Lung (tissue), 12 donors: ENCODE measurements around the gene APOBEC3A. TPM values are rescaled to one million over a fixed set of nuclear protein-coding genes. Genes with fewer than 3 reads are reported as not detected.

Experiments
- ATAC-seq: fragments of 200-7000 bp; cut with Tn5 transposase; one replicate; pipeline ENCODE4 v1.9.1; 2020; ENCODE audit warnings: moderate number of reproducible peaks; ENCODE audit not compliant: insufficient read depth, low FRiP score
- DNase-seq, 3 donors: peaks; one replicate each; pipeline ENCODE4 v3.0.0-alpha.2; 2013 to 2017
- H3K27ac ChIP-seq, 2 donors: one replicate each; pipeline ENCODE4 v1.5.1; 2013; ENCODE audit warnings: mild to moderate bottlenecking in 2 of 2, moderate library complexity in 2 of 2, control low read depth in 1 of 2, inconsistent platforms in 1 of 2, low read depth in 1 of 2, low read length in 1 of 2
- H3K27me3 ChIP-seq, 3 donors: one replicate each; pipeline ENCODE4 v1.5.1; 2013; ENCODE audit warnings: low read length in 2 of 3; ENCODE audit not compliant: control insufficient read depth in 3 of 3, insufficient read depth in 3 of 3
- H3K36me3 ChIP-seq, 4 donors: one replicate each; pipeline ENCODE4 v1.5.1; 2013; ENCODE audit warnings: low read length in 4 of 4, mild to moderate bottlenecking in 1 of 4, moderate library complexity in 1 of 4; ENCODE audit not compliant: control insufficient read depth in 4 of 4, insufficient read depth in 4 of 4
- H3K4me1 ChIP-seq, 5 donors: one replicate each; pipeline ENCODE4 v1.5.1; 2013; ENCODE audit warnings: low read length in 5 of 5, mild to moderate bottlenecking in 2 of 5, moderate library complexity in 1 of 5; ENCODE audit not compliant: control insufficient read depth in 5 of 5, insufficient read depth in 5 of 5
- H3K4me3 ChIP-seq: one replicate; pipeline ENCODE4 v1.5.1; 2013; ENCODE audit warnings: mild to moderate bottlenecking, control low read depth, moderate library complexity
- H3K9ac ChIP-seq, 2 donors: one replicate each; pipeline ENCODE4 v1.5.1; 2013; ENCODE audit warnings: low read length in 2 of 2, control low read depth in 1 of 2; ENCODE audit not compliant: insufficient read depth in 1 of 2
- H3K9me3 ChIP-seq, 4 donors: one replicate each; pipeline ENCODE4 v1.5.1; 2013; ENCODE audit warnings: low read length in 3 of 4, mild to moderate bottlenecking in 1 of 4, moderate library complexity in 1 of 4; ENCODE audit not compliant: control insufficient read depth in 4 of 4, insufficient read depth in 3 of 4
- WGBS, 2 donors: extraction: QIAGEN DNeasy Blood & Tissue Kit; methylation state at CpG; one replicate each; pipeline ENCODE4 v1.1.7; 2013; 5-methylcytosine and 5-hydroxymethylcytosine counted together
- polyA plus RNA-seq, 2 donors: library from polyadenylated mRNA; stranded (reverse); fragments of 200-250 nt; gene quantifications; one replicate each; pipeline ENCODE4 v1.2.1, GENCODE V29; 2013
- total RNA-seq, 2 donors: library from RNA; depleted of rRNA in 1 of 2; stranded (reverse); fragments of >200 nt in 1 of 2; gene quantifications; one replicate each; pipeline ENCODE4 v1.2.1, GENCODE V29; 2014 to 2021
- TF ChIP-seq, protein P1 (sequence below): IDR thresholded peaks from 2 replicates; pipeline ENCODE4 v1.5.1; 2012; ENCODE audit warnings: mild to moderate bottlenecking; ENCODE audit errors: control extremely low read depth, extremely low read depth
- donor health status: control.
- donor health status: control.
- donor health status: Bipolar disorder and iron deficiency.
- donor health status: healthy.
- donor health status: DM: yes; HTN: yes; CAD: no.

APOBEC3A gene
- total and polyA plus RNA-seq, 4 donors, result 1.1 to 68.3 (median 9.1) TPM

DNA sequence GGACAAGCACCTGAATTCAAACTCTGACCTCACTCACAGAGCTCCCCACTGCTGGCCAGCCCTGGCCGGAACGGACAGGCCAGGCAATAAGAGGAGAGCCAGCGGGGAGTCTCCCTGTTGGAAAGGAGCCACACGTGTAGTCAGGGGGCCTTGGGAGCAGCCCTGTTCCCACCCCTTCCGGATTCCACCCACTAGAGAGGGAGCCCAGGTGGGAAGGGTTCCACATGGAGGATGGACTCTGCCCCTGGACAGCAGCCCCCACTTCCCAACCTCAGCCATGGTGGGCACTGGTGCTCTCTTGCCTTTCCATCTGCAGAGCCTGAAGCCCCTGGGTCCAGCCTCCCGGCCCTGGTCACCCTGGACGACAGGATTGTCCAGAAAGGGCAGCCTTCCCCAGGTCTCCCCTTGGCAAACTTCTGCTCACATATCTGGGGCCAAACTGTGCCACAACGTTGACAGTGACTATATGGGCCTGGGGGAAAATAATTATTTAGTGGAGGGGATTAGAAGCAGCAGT lies 7.5 kb upstream of the APOBEC3A start:
- WGBS, 2 donors, result 77 to 86% methylated on average over 8 of the region's 8 CpGs
- Histone ChIP-seq H3K27me3 (no peaks in the 10 kb centered on the region), H3K9ac (no peak overlapping the region), H3K36me3 (no peaks in the 10 kb centered on the region), H3K4me1 (no peaks in the 10 kb centered on the region), H3K27ac (no peak overlapping the region), H3K4me3 (no peak overlapping the region), H3K9me3 (no peaks in the 10 kb centered on the region)
- TF ChIP-seq, protein P1, sequence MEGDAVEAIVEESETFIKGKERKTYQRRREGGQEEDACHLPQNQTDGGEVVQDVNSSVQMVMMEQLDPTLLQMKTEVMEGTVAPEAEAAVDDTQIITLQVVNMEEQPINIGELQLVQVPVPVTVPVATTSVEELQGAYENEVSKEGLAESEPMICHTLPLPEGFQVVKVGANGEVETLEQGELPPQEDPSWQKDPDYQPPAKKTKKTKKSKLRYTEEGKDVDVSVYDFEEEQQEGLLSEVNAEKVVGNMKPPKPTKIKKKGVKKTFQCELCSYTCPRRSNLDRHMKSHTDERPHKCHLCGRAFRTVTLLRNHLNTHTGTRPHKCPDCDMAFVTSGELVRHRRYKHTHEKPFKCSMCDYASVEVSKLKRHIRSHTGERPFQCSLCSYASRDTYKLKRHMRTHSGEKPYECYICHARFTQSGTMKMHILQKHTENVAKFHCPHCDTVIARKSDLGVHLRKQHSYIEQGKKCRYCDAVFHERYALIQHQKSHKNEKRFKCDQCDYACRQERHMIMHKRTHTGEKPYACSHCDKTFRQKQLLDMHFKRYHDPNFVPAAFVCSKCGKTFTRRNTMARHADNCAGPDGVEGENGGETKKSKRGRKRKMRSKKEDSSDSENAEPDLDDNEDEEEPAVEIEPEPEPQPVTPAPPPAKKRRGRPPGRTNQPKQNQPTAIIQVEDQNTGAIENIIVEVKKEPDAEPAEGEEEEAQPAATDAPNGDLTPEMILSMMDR, result no peak
- DNase-seq (no peak), ATAC-seq (no peak)

DNA sequence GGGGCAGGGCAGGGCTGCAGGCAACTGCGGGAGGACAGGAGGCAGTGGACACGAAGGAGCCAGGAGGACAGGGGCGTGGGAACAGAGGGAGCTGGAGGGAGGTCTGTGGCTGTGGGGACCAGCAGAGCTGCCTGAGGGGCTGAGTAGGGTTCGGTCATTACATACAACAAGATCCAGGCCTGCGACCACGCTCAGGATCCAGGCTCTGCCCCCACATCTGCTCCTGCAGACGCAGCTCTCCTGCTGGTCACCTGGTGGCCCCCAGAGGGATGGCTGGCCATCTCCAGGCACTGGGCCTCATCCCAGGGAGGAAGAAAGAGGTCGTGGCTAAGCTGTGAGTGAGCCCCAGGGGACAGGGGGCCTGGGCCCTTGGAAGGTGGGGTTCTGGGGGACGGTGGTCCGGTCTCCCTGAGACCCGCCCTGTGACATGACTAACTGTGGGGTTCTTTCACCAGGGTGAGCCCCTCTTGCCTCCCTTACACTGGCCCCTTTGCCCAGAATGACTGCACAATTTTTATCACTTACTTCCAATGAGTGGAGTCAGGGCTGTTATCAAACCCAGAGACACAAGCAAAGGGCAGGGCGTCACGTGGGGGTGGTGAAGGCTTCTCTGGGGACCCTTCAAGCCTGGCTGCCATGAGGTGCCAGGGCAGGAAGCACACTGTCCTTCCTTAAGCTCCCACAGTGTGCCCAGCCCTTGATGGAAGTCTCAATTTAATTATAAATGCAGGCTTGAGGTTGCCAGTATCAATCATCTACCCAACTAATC lies 6.7 kb upstream of the APOBEC3A start:
- WGBS, 2 donors, result 84 to 93% methylated on average over 13 of the region's 13 CpGs
- Histone ChIP-seq H3K9ac (no peak overlapping the region), H3K27ac (no peak overlapping the region), H3K4me1 (no peaks in the 10 kb centered on the region), H3K4me3 (no peak overlapping the region), H3K9me3 (no peaks in the 10 kb centered on the region), H3K27me3 (no peaks in the 10 kb centered on the region), H3K36me3 (no peaks in the 10 kb centered on the region)
- ATAC-seq, result no peak
- TF ChIP-seq, protein P1, result no peak
- DNase-seq, result no peak

- no peak for ATAC-seq
- TF ChIP-seq, protein P1, result no peak
- Histone ChIP-seq H3K36me3 (no peaks in the 10 kb centered on the region), H3K4me1 (no peaks in the 10 kb centered on the region), H3K27ac (no peak overlapping the region), H3K4me3 (no peak overlapping the region), H3K9ac (no peak overlapping the region), H3K9me3 (no peaks in the 10 kb centered on the region), H3K27me3 (no peaks in the 10 kb centered on the region)
- DNase-seq, result no peak
- WGBS, 2 donors, result 31 to 35% methylated on average over 2 of the region's 2 CpGs
Measured at GRCh38 chr22:38951734-38952133, 5.7 kb upstream of the APOBEC3A start.
